Mucosa of stomach (tissue), 1 donor: ENCODE measurements around the gene ALB.
"Not testable (repeated sequence)": the region's sequence is repeated elsewhere in the genome, so short reads cannot be mapped to it uniquely, and the experiment has no call there.

Experiments
- H3K27me3 ChIP-seq: one replicate; pipeline ENCODE4 v1.7.0; 2013; ENCODE audit warnings: mild to moderate bottlenecking, low read length; ENCODE audit not compliant: control insufficient read depth, insufficient read depth
- H3K36me3 ChIP-seq: one replicate; pipeline ENCODE4 v1.7.0; 2013; ENCODE audit warnings: low read length; ENCODE audit not compliant: control insufficient read depth, insufficient read depth
- H3K4me1 ChIP-seq: one replicate; pipeline ENCODE4 v1.7.0; 2013; ENCODE audit warnings: mild to moderate bottlenecking, low read length; ENCODE audit not compliant: control insufficient read depth, insufficient read depth
- H3K4me3 ChIP-seq: one replicate; pipeline ENCODE4 v1.7.0; 2013; ENCODE audit warnings: low read length
- H3K9ac ChIP-seq: one replicate; pipeline ENCODE4 v1.7.0; 2013; ENCODE audit warnings: mild to moderate bottlenecking, low read length, moderate library complexity
- H3K9me3 ChIP-seq: one replicate; pipeline ENCODE4 v1.7.0; 2013; ENCODE audit warnings: mild to moderate bottlenecking, low read length, moderate library complexity; ENCODE audit not compliant: control insufficient read depth
- donor health status: Pancreatic carcinoma.

The ALB gene

DNA sequence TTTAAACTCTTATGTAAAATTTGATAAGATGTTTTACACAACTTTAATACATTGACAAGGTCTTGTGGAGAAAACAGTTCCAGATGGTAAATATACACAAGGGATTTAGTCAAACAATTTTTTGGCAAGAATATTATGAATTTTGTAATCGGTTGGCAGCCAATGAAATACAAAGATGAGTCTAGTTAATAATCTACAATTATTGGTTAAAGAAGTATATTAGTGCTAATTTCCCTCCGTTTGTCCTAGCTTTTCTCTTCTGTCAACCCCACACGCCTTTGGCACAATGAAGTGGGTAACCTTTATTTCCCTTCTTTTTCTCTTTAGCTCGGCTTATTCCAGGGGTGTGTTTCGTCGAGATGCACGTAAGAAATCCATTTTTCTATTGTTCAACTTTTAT is at the start of gene ALB:
Gene ALB, plus strand, starts transcription at position 246 of the 400 bp plus-strand sequence. Its CDS starts 41 bp downstream, at position 287.
- H3K36me3 ChIP-seq, result no peaks in the 10 kb centered on the region
- H3K9ac ChIP-seq, result no peak within 1 kb of the TSS
- no peak within 1 kb of the TSS for H3K4me3 ChIP-seq
- H3K4me1 ChIP-seq, result no peaks in the 10 kb centered on the region
- no peaks in the 10 kb centered on the region for H3K27me3 ChIP-seq
- no peaks in the 10 kb centered on the region for H3K9me3 ChIP-seq

DNA sequence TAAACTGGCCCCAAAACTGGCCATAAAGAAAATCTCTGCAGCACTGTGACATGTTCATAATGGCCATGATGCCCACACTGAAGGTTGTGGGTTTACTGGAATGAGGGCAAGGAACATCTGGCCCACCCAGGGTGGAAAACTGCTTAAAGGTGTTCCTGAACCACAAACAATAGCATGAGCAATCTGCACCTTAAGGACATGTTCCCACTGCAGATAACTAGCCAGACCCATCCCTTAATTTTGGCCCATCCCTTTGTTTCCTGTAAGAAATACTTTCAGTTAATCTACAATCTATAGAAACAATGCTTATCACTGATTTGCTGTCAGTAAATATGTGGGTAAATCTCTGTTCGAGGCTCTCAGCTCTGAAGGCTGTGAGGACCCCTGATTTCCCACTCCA is 46.9 kb upstream of the ALB start:
- H3K9me3 ChIP-seq, H3K4me1 ChIP-seq, H3K4me3 ChIP-seq, H3K36me3 ChIP-seq, H3K9ac ChIP-seq, H3K27me3 ChIP-seq: not testable (repeated sequence)

GRCh38 chr4:73369506-73370199 is 34.4 kb upstream of the ALB start:
- not testable (repeated sequence) for H3K27me3 ChIP-seq, H3K36me3 ChIP-seq, H3K9me3 ChIP-seq, H3K9ac ChIP-seq, H3K4me3 ChIP-seq, H3K4me1 ChIP-seq

- no peak overlapping the region for H3K9ac ChIP-seq
Observed at GRCh38 chr4:73375328-73375741, 28.8 kb upstream of the ALB start.

DNA sequence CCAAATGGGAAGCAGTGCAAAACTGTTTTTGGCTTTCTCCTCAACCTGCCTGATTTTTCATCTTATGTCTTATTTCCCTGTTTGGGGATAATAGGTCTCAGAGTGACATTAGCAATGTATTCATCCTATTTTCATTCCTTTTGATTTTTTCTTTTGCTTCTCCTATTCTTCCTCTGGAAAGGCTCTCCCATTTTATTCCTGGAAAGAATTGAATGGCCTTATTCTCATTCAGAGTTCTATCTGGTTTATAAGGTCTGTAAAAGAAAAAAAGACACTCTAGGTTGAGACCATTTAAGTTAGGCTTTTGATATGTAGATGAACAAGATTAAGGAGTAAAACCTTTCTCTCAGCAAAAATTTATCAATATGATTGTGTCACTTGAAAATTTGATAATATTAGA is 27.8 kb upstream of the ALB start:
- H3K4me1 ChIP-seq, result no peaks in the 10 kb centered on the region
- no peak overlapping the region for H3K9ac ChIP-seq

More at GRCh38 chr4:73375328-73375741, 28.8 kb upstream of the ALB start:
- H3K36me3 ChIP-seq, result no peaks in the 10 kb centered on the region
- no peaks in the 10 kb centered on the region for H3K9me3 ChIP-seq
- H3K27me3 ChIP-seq, result no peaks in the 10 kb centered on the region
- H3K4me1 ChIP-seq, result no peaks in the 10 kb centered on the region
- H3K4me3 ChIP-seq, result no peak overlapping the region

DNA sequence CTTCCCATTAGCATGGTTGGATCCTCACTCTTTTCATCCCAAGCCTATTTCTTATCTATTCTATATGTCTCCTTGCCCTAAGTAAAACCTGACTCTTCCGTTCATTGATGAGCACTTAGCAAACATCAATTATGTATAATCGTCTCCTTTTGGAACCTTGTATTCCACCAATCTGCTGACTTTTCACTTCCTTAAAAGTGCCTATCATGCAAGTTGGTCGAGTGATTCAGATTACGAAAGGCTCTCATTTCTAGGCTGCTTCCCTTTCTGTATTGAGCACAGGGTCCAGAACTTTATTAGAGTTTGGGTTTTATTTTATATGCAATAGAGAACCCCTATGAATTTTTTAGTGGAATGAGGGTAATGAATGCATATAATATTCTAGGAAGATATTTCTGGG is 27.1 kb upstream of the ALB start:
- Histone ChIP-seq H3K27me3 (no peaks in the 10 kb centered on the region), H3K4me3 (no peak overlapping the region), H3K36me3 (no peaks in the 10 kb centered on the region), H3K4me1 (no peaks in the 10 kb centered on the region), H3K9me3 (no peaks in the 10 kb centered on the region), H3K9ac (no peak overlapping the region)

More for the DNA sequence above, 27.8 kb upstream of the ALB start:
- no peak overlapping the region for H3K4me3 ChIP-seq
- no peaks in the 10 kb centered on the region for H3K27me3 ChIP-seq
- no peaks in the 10 kb centered on the region for H3K9me3 ChIP-seq
- no peaks in the 10 kb centered on the region for H3K36me3 ChIP-seq

DNA sequence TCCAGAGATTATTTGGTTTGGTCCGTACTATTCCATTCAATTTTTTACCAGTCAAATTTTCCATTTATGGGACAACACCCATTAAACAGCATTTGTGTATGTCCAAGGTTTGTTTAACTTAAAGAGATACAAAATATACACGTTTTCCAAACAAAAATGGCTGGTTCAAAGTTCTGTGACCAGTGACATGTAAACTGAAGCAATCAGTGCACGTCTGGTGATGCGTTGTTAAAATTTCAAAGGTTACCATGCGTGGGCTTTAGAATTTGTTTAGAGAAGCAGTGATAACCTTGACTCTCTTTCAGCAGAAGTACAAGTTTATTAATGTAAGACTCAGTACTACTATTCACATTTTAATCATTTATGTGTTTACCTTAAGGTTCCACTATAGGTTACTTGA is 25.2 kb upstream of the ALB start:
- Histone ChIP-seq H3K36me3 (no peaks in the 10 kb centered on the region), H3K9ac (no peak overlapping the region), H3K9me3 (no peaks in the 10 kb centered on the region), H3K27me3 (no peaks in the 10 kb centered on the region), H3K4me1 (no peaks in the 10 kb centered on the region), H3K4me3 (no peak overlapping the region)

DNA sequence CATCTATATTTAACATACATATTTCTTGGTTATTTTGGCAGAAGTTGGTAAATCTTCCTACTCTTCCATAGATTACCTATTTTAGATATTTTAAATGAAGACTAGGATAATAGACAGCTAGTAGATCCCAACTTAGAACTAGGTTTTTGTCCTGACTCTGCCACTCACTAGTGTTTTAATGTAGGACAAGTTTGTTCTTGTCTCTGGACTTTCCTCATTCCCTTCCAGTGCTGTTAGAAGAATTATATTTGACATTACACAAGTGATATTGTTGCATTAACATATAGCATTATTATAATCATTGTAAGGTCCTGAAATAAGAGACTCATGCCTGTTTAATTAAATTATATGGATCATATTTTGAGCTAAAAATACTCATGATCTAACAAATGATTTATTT is 24.1 kb upstream of the ALB start:
- no peaks in the 10 kb centered on the region for H3K9me3 ChIP-seq
- no peaks in the 10 kb centered on the region for H3K36me3 ChIP-seq
- no peaks in the 10 kb centered on the region for H3K4me1 ChIP-seq
- H3K9ac ChIP-seq, result no peak overlapping the region
- no peak overlapping the region for H3K4me3 ChIP-seq
- no peaks in the 10 kb centered on the region for H3K27me3 ChIP-seq

DNA sequence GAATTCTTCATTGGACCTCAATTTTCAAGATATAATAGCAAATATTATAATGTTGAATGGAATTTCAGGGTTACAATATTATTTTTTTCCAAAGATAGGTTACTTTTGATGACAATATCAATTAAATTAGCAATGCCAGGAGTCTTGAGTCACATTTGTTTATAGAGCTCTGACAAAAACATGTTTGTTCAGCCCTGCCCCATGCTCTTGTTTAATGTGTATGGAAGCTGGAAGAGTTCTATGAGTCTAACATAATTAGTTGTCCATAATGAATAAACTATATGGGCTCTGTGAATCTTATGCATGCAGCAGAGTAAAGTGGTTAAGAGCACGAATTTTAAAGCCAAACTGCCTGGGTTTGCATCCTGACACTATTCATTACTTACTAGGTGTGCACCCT is 22.9 kb upstream of the ALB start:
- no peaks in the 10 kb centered on the region for H3K36me3 ChIP-seq
- H3K9me3 ChIP-seq, result no peaks in the 10 kb centered on the region
- H3K4me3 ChIP-seq, result no peak overlapping the region
- no peaks in the 10 kb centered on the region for H3K27me3 ChIP-seq
- no peaks in the 10 kb centered on the region for H3K4me1 ChIP-seq
- no peak overlapping the region for H3K9ac ChIP-seq

- H3K9me3 ChIP-seq, result no peaks in the 10 kb centered on the region
- H3K4me1 ChIP-seq, result no peaks in the 10 kb centered on the region
- no peaks in the 10 kb centered on the region for H3K27me3 ChIP-seq
- H3K36me3 ChIP-seq, result no peaks in the 10 kb centered on the region
- no peak overlapping the region for H3K4me3 ChIP-seq
- no peak overlapping the region for H3K9ac ChIP-seq
Observed at GRCh38 chr4:73383452-73383851, 20.6 kb upstream of the ALB start.

DNA sequence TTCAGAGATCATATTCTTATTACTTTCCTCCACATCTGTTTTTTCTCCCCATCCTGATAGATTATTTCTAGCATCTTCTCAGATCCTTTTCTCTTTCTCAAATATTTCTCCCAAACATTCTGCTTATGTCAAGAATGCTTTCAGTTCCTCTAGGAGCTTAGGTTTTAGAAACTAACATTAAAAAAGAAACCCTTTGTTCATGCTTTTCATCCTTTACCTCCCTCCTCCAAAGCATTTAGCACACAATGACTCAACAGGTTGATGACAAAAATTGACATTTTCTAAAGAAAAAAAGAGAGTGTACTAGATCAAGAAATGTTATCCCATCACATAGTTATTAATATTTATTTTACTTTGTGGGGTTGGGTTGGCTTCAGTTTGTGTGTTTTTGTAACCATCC is 16.5 kb upstream of the ALB start:
- Histone ChIP-seq H3K4me1 (no peaks in the 10 kb centered on the region), H3K27me3 (no peaks in the 10 kb centered on the region), H3K4me3 (no peak overlapping the region), H3K36me3 (no peaks in the 10 kb centered on the region), H3K9ac (no peak overlapping the region), H3K9me3 (no peaks in the 10 kb centered on the region)

DNA sequence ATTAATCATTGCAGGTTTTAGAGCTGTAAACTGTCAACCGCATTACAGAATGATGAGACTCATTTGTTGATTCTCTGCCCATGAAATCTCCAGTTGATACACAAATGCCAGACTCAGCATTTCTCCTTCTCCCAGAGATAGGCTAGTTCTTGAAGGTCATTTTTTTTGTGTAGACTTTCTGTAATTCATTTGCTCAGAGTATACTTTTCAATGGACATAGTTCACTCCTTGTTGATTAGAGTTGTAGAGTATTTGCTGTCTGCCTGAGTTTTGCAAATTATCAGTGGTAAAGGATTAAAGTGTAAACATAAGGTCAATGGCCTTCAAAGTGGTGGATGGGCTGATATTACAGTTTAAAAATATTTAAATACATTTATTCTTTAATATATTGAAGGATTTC is 15.2 kb upstream of the ALB start:
- Histone ChIP-seq H3K27me3 (no peaks in the 10 kb centered on the region), H3K9me3 (no peaks in the 10 kb centered on the region), H3K4me3 (no peak overlapping the region), H3K4me1 (no peaks in the 10 kb centered on the region), H3K9ac (no peak overlapping the region), H3K36me3 (no peaks in the 10 kb centered on the region)

GRCh38 chr4:73389663-73390062 is 14.4 kb upstream of the ALB start:
- H3K36me3 ChIP-seq, H3K9me3 ChIP-seq, H3K27me3 ChIP-seq, H3K4me3 ChIP-seq, H3K9ac ChIP-seq, H3K4me1 ChIP-seq: not testable (repeated sequence)
